IMR-90 (cell line): ENCODE measurements around the gene SIX2. TPM values are rescaled to one million over a fixed set of nuclear protein-coding genes. Genes with fewer than 3 reads are reported as not detected.

Experiments
- ATAC-seq: fragments of 200-7000 bp; cut with Tn5 transposase; 2 replicates; pipeline ENCODE4 v1.9.1; 2020; ENCODE audit warnings: low read depth, mild to moderate bottlenecking, moderate library complexity
- BruUV-seq: library from RNA; stranded (reverse); fragments of 400-500 nt; replicated peaks from 2 replicates; lab custom pipeline; 2021; lab: Mats Ljungman, UMichigan
- CTCF ChIA-PET: fragments of 300-600 bp; formaldehyde crosslinking; extraction: SDS; loops from one replicate; lab custom pipeline; 2021; ENCODE audit warnings: antibody characterized with exemption; lab: Yijun Ruan, JAX
- POLR2A ChIA-PET: fragments of 300-600 bp; sonication (Branson Sonifier 250); formaldehyde crosslinking; loops from one replicate; lab custom pipeline; 2022; ENCODE audit warnings: antibody characterized with exemption; ENCODE audit not compliant: unreplicated experiment; lab: Charles Lee
- DNase-seq: peaks from one replicate; pipeline ENCODE4 v3.0.0; 2013
- H2AFZ ChIP-seq: replicated peaks from 2 replicates; pipeline ENCODE3; 2013; ENCODE audit warnings: low read length, mild to moderate bottlenecking; ENCODE audit not compliant: poor library complexity
- H2AK5ac ChIP-seq: 2 replicates; pipeline ENCODE4 v1.6.1; 2013; ENCODE audit warnings: low read depth, low read length, inconsistent platforms
- H2AK9ac ChIP-seq: replicated peaks from 2 replicates; pipeline ENCODE3; 2013; ENCODE audit warnings: mild to moderate bottlenecking, low read depth, low read length, moderate library complexity; ENCODE audit not compliant: poor library complexity
- H2BK120ac ChIP-seq: 2 replicates; pipeline ENCODE4 v1.6.1; 2013; ENCODE audit warnings: low read depth, low read length, inconsistent platforms
- H2BK15ac ChIP-seq: 3 replicates; pipeline ENCODE4 v1.6.1; 2013; ENCODE audit warnings: low read depth, low read length, inconsistent platforms
- H2BK20ac ChIP-seq: 2 replicates; pipeline ENCODE4 v1.6.1; 2013; ENCODE audit warnings: low read depth, mild to moderate bottlenecking, inconsistent platforms, low read length, moderate library complexity
- H2BK5ac ChIP-seq: 2 replicates; pipeline ENCODE4 v1.6.1; 2013; ENCODE audit warnings: mild to moderate bottlenecking, low read depth, low read length, inconsistent platforms; ENCODE audit not compliant: poor library complexity, severe bottlenecking
- H3K14ac ChIP-seq: replicated peaks from 2 replicates; pipeline ENCODE4 v1.6.1; 2013; ENCODE audit warnings: low read depth, low read length, inconsistent platforms
- H3K18ac ChIP-seq: 2 replicates; pipeline ENCODE4 v1.6.1; 2013; ENCODE audit warnings: low read depth, low read length, control low read depth
- H3K23ac ChIP-seq: 2 replicates; pipeline ENCODE4 v1.6.1; 2013; ENCODE audit warnings: low read depth, low read length, inconsistent platforms
- H3K27ac ChIP-seq: 2 replicates; pipeline ENCODE4 v1.5.1; 2013; ENCODE audit warnings: mild to moderate bottlenecking, control low read depth, low read length; ENCODE audit not compliant: insufficient read depth
- H3K27me3 ChIP-seq: 2 replicates; pipeline ENCODE4 v1.6.1; 2013; ENCODE audit warnings: low read length; ENCODE audit not compliant: control insufficient read depth, insufficient read depth
- H3K36me3 ChIP-seq: 2 replicates; pipeline ENCODE4 v1.6.1; 2013; ENCODE audit warnings: low read length, mixed read lengths; ENCODE audit not compliant: control insufficient read depth, insufficient read depth
- H3K4ac ChIP-seq: 2 replicates; pipeline ENCODE4 v1.6.1; 2013; ENCODE audit warnings: low read depth, low read length, inconsistent platforms
- H3K4me1 ChIP-seq: 2 replicates; pipeline ENCODE4 v1.6.1; 2013; ENCODE audit warnings: low read length, mixed read lengths; ENCODE audit not compliant: control insufficient read depth, insufficient read depth
- H3K4me2 ChIP-seq: 2 replicates; pipeline ENCODE4 v1.6.1; 2013; ENCODE audit warnings: low read depth, mild to moderate bottlenecking, control low read depth, low read length, moderate library complexity
- H3K4me3 ChIP-seq: 2 replicates; pipeline ENCODE4 v1.5.1; 2013; ENCODE audit warnings: low read depth, mild to moderate bottlenecking, control low read depth, low read length, moderate library complexity; ENCODE audit not compliant: insufficient read depth
- H3K56ac ChIP-seq: 2 replicates; pipeline ENCODE4 v1.6.1; 2013; ENCODE audit warnings: low read length, inconsistent platforms; ENCODE audit not compliant: insufficient read depth; ENCODE audit errors: extremely low read depth
- H3K79me1 ChIP-seq, 2 experiments: 2 replicates each; pipeline ENCODE4 v1.6.1; 2013; ENCODE audit warnings: low read length in 2 of 2, inconsistent platforms in 1 of 2, low read depth in 1 of 2
- H3K9ac ChIP-seq: 2 replicates; pipeline ENCODE4 v1.6.1; 2013; ENCODE audit warnings: low read depth, low read length, control low read depth
- H3K9me1 ChIP-seq: 2 replicates; pipeline ENCODE4 v1.6.1; 2013; ENCODE audit warnings: low read length, inconsistent platforms; ENCODE audit not compliant: insufficient read depth
- H3K9me3 ChIP-seq: 2 replicates; pipeline ENCODE4 v1.6.1; 2013; ENCODE audit warnings: low read length; ENCODE audit not compliant: control insufficient read depth, insufficient read depth
- H4K20me1 ChIP-seq: 2 replicates; pipeline ENCODE4 v1.6.1; 2013; ENCODE audit warnings: low read length, inconsistent platforms; ENCODE audit not compliant: insufficient read depth
- H4K5ac ChIP-seq: 2 replicates; pipeline ENCODE4 v1.6.1; 2013; ENCODE audit warnings: mild to moderate bottlenecking, low read depth, low read length, control low read depth
- H4K8ac ChIP-seq, 2 experiments: 2 replicates each; pipeline ENCODE4 v1.6.1; 2013; ENCODE audit warnings: low read depth in 2 of 2, low read length in 2 of 2, control low read depth in 1 of 2, inconsistent platforms in 1 of 2
- H4K91ac ChIP-seq: 2 replicates; pipeline ENCODE4 v1.6.1; 2013; ENCODE audit warnings: low read depth, low read length, inconsistent platforms; ENCODE audit not compliant: insufficient read depth
- BHLHE40 ChIP-seq: fragments of 150-350 bp; IDR thresholded peaks from 2 replicates; pipeline ENCODE4 v1.6.1; 2016; ENCODE audit warnings: mild to moderate bottlenecking, low read depth, low read length
- CEBPB ChIP-seq: IDR thresholded peaks from 2 replicates; pipeline ENCODE4 v1.6.1; 2012; ENCODE audit warnings: low read depth, low read length, improper control_type of control experiment
- CHD1 ChIP-seq: IDR thresholded peaks from 2 replicates; pipeline ENCODE4 v1.6.1; 2012; ENCODE audit warnings: low read depth, low read length, improper control_type of control experiment
- CTCF ChIP-seq: conservative IDR thresholded peaks from 2 replicates; pipeline ENCODE4 v1.5.1; 2012; ENCODE audit warnings: mild to moderate bottlenecking, low read depth, low read length, improper control_type of control experiment
- MAFK ChIP-seq: IDR thresholded peaks from 2 replicates; pipeline ENCODE4 v1.6.1; 2012; ENCODE audit warnings: low read depth, low read length, improper control_type of control experiment
- MXI1 ChIP-seq: IDR thresholded peaks from 2 replicates; pipeline ENCODE4 v1.6.1; 2012; ENCODE audit warnings: low read depth, mild to moderate bottlenecking, low read length, moderate library complexity, borderline replicate concordance
- NFE2L2 ChIP-seq: fragments of 150-350 bp; IDR thresholded peaks from 2 replicates; pipeline ENCODE4 v1.6.1; 2016; ENCODE audit warnings: low read depth, mild to moderate bottlenecking, low read length
- POLR2A ChIP-seq: IDR thresholded peaks from 2 replicates; pipeline ENCODE4 v1.6.1; 2012; ENCODE audit warnings: mild to moderate bottlenecking, low read depth, low read length
- RAD21 ChIP-seq: IDR thresholded peaks from 2 replicates; pipeline ENCODE4 v1.6.1; 2012; ENCODE audit warnings: low read length, improper control_type of control experiment
- RFX5 ChIP-seq: IDR thresholded peaks from 2 replicates; pipeline ENCODE4 v1.8.0; 2012; ENCODE audit warnings: low read depth, mild to moderate bottlenecking, low read length, moderate library complexity
- USF2 ChIP-seq: fragments of 150-350 bp; IDR thresholded peaks from 2 replicates; pipeline ENCODE4 v1.6.1; 2017; ENCODE audit warnings: mild to moderate bottlenecking, antibody characterized with exemption, low read length, low read depth
- WGBS, 2 experiments: methylation state at CpG; one replicate each; pipeline versions ENCODE4 v1.1.5 to v1.1.7; 2013; ENCODE audit warnings: missing lambda C conversion rate in 2 of 2; ENCODE audit not compliant: insufficient read length in 1 of 2; ENCODE audit errors: extremely low coverage in 2 of 2; 5-methylcytosine and 5-hydroxymethylcytosine counted together
- dilution Hi-C: fragments of 300-500 bp; cut with HindIII; formaldehyde crosslinking; loops from one replicate; pipeline ENCODE4 v1.14.3; 2018; ENCODE audit warnings: low sequenced_read_pairs; ENCODE audit not compliant: unreplicated experiment
- in situ Hi-C: fragments of 300-500 bp; cut with MboI; formaldehyde crosslinking; loops from 3 replicates; pipeline ENCODE4 v1.14.3; 2019; ENCODE audit warnings: low sequenced_read_pairs, inconsistent platforms, mixed read lengths
- intact Hi-C: fragments of 100-400 bp; cut with micrococcal nuclease; formaldehyde crosslinking; loops from 2 replicates; pipeline ENCODE4 v1.10.0; 2022
- polyA plus RNA-seq, 3 experiments: library from polyadenylated mRNA; depleted of rRNA; stranded (reverse); fragments of >200 nt; gene quantifications; 2 replicates each; pipeline ENCODE4 v1.2.3, GENCODE V29; 2012; ENCODE audit warnings: low replicate concordance in 1 of 3
- total RNA-seq: library from RNA; depleted of rRNA; stranded (reverse); fragments of >200 nt; gene quantifications from 2 replicates; pipeline ENCODE4 v1.2.3, GENCODE V29; 2012

SIX2 gene
- total and polyA plus RNA-seq, 2 of the 4 experiments (the other 2 are of a cell fraction), result not detected

- in situ Hi-C loops, result loop anchor here (10.0 to 25.0 kb wide), 2 partner anchors 478 to 921 kb away; no protein-coding TSS in a partner anchor
- dilution Hi-C loops, result no loop called here
- Histone ChIP-seq H3K9me1 (no peaks in the 10 kb centered on the region), H3K14ac (no peak overlapping the region), H3K23ac (no peak overlapping the region), H3K56ac (no peak overlapping the region), H4K20me1 (no peaks in the 10 kb centered on the region), H2AK9ac (no peak overlapping the region), H3K4me2 (no peak overlapping the region), H3K4me1 (no peaks in the 10 kb centered on the region), H3K27ac (no peak overlapping the region), H4K5ac (no peak overlapping the region), H3K18ac (no peak overlapping the region), H3K9me3 (no peaks in the 10 kb centered on the region), H2BK120ac (no peak overlapping the region), H2AK5ac (no peak overlapping the region), H3K4ac (no peak overlapping the region), H3K27me3 (peaks cover 46% of the 10 kb centered on the region), H2BK5ac (no peak overlapping the region), H4K91ac (no peak overlapping the region), H3K36me3 (no peaks in the 10 kb centered on the region), H2BK20ac (no peak overlapping the region), H3K4me3 (no peak overlapping the region), H3K9ac (no peak overlapping the region), H4K8ac (no peak overlapping the region), H2BK15ac (no peak overlapping the region), H2AFZ (no peak overlapping the region), H3K79me1 (no peaks in the 10 kb centered on the region)
- POLR2A ChIA-PET, result no interaction called here
- CTCF ChIA-PET, result no interaction called here
- BruUV-seq, result no TSS peak
- TF ChIP-seq RAD21 (no peak), CHD1 (no peak), BHLHE40 (no peak), CTCF (no peak), POLR2A (no peak), USF2 (no peak), RFX5 (no peak), NFE2L2 (no peak), MXI1 (no peak), CEBPB (no peak), MAFK (no peak)
- intact Hi-C loops, result no loop called here
- DNase-seq (no peak), ATAC-seq (no peak)
- no CpG with 5 or more reads among the region's 2 CpGs for WGBS, 2 experiments
Observed at GRCh38 chr2:44965684-44966083, 43.6 kb downstream of the SIX2 start.
